HG02970 (cell line): ENCODE measurements around the gene SOCS7.
A peak's percentile ranks its signal among the peaks of the same experiment; 100 is the strongest.

ENCODE experiments used
- ATAC-seq: cut with Tn5 transposase; IDR thresholded peaks from one replicate; pipeline ENCODE4 v1.9.1; 2021; ENCODE audit warnings: mild to moderate bottlenecking, moderate library complexity, moderate number of reproducible peaks; ENCODE audit not compliant: unreplicated experiment, low FRiP score

The SOCS7 gene, protein sequence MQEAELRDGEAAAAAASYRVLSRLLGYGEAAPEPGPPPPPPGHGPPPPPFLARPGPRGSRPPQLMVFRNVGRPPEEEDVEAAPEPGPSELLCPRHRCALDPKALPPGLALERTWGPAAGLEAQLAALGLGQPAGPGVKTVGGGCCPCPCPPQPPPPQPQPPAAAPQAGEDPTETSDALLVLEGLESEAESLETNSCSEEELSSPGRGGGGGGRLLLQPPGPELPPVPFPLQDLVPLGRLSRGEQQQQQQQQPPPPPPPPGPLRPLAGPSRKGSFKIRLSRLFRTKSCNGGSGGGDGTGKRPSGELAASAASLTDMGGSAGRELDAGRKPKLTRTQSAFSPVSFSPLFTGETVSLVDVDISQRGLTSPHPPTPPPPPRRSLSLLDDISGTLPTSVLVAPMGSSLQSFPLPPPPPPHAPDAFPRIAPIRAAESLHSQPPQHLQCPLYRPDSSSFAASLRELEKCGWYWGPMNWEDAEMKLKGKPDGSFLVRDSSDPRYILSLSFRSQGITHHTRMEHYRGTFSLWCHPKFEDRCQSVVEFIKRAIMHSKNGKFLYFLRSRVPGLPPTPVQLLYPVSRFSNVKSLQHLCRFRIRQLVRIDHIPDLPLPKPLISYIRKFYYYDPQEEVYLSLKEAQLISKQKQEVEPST

DNA sequence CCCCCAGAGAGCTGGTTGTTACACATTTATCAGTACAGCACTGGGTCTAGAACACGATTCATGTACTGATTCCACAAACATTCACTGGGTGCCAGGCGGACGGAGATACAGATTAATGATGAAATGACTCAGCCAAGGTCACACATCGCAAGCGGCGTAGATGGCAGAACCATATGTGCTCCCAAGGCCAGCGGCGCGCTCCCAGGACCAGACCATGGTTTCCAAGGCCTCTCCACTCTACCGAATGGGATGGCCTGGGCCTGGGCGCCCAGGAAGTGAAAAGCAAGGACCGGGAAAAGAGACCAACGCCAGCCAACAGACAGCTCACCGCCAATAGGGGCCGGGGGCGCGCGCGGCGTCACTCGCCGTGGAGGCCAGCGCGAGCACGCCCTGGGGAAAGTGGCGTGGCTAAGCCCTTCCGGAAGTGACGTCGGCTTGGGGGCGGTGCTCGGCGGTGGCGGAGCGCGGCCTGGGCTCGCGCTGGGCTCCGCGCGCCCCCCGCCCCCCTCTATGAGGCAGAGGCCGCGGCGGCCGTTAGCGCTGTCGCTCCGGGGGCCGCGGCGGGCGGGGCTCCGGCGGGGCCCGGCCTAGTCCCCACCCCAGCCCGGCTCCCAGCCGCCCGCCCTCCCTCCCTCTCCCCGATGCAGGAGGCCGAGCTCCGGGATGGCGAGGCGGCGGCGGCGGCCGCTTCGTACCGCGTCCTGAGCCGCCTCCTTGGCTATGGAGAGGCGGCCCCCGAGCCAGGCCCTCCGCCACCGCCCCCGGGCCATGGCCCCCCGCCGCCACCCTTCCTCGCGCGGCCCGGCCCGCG, at the start of gene SOCS7:
SOCS7 (plus strand) TSS at position 433 of the 811 bp plus-strand sequence; CDS start at position 642, 209 bp downstream.
- ATAC-seq, result peak; percentile 89

DNA sequence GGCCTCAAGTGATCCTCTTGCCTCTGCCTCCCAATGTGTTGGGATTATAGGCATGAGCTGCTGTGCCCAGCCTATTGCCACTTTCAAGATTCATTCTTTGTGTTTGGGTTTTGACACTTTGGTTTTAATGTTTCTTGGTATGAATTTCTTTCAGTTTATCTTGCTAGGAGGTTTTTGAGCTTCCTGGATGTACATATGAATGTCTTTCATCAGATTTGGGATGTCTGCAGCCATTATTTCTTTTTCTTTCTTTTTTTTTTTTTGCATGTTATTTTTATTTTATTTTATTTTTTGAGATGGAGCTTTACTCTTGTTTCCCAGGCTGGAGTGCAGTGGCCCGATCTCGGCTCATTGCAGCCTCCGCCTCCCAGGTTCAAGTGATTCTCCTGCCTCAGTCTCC, 36.1 kb upstream of the SOCS7 start:
- no peak for ATAC-seq

DNA sequence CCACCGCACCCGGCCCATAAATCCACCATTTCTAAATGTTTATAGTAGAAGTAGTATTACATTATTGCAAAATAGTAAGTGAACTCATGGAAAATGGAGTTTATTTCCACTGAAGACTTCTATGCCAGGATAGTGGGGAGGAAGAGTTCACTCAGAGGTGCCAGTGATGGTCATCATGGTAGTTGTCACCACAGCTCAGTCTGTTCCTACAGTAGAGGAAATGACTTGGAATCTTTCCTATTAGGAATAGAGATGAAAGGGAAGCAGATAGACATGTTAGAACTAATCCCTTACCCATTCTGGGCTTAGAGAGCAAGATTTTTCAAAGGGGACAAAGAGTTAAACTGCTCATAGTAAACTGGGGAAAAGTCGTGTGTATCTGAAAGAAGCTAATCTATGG, 34.6 kb upstream of the SOCS7 start:
- ATAC-seq, result no peak

DNA sequence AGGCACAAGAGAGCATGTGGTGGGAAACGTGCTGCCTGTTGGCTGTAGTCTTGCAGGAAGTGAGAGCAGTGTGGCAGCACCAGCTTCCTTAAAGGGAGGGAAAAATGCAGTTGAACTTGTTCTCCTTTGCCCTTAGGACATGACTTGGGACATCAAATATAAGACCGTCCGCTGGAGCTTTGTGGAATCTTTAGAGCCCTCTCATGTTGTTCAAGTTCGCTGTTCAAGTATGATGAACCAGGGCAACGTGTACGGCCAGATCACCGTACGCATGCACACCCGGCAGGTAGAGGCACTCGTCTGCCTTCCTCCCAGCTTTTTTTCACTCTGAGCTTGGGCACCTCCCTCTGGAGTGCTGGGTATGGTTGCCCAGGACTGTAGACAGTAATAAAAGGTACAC, 31.2 kb upstream of the SOCS7 start:
- ATAC-seq, result no peak

DNA sequence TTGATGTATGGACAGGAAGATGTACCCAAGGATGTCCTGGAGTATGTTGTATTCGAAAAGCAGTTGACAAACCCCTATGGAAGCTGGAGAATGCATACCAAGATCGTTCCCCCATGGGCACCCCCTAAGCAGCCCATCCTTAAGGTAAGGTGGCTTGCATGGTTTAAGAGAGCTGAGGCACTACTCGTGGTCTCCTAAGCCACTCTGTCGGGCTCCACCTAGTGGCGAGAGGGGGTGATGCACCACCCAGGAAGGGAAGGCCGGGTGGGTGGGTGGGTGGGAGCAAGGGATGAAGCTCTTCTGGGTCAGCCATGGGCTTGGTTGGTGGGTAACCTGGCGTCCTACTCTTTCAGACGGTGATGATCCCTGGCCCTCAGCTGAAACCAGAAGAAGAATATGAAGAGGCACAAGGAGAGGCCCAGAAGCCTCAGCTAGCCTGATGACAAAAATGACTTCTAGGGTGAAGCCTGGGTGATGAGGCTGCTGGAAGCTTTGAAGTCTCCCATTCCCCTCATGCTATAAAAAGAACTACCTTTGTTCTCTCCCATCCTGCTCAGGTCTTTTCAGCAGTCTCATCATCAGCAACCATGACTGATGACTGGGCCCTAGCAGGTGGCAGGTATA, 29.4 kb upstream of the SOCS7 start:
- ATAC-seq, result no peak

DNA sequence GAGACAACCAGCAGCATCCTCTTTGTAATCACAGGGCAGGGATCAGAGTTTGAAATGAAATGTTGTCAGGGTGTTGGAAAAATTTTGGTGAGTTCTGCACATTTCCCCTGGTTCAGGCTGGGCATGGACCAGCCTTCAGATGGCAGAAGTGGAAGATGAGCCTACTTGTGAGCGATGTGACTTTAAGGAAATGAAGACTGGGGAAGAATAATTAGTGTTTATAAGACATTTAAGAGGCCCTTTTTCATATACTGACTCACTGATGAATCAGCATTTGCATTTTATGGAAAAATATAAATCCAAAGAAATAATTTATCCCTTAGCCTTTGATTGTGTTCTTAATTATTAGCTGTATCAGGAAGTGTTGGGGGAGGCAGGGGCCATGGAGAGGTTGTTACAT, 28.7 kb upstream of the SOCS7 start:
- no peak for ATAC-seq

DNA sequence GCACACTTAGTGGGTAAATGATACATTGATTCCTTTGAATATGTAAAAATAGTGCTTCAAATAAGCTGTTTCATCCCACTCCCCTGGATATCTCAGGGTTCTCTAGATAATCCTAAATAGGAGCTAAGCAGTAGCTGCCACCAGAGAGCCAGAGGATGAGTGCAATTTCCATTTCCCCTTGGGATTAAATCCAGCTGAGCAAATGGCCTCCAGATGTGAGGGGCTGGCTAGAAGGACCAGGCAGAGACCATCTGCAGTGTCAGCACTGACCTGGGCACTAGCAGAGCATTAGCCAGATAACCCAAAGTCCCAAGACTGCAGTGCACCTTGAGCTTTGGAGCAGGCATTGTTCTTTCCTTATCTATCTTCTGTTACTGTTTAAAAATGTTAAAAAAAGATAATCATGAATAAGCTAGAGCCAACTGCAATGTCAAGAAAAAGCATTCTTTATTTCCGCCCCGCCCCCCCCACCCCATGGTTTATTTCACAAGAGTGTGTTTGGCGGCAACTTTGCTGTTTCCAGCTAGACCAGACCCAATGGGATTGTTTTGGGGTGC, 27.4 kb upstream of the SOCS7 start:
- ATAC-seq, result no peak

DNA sequence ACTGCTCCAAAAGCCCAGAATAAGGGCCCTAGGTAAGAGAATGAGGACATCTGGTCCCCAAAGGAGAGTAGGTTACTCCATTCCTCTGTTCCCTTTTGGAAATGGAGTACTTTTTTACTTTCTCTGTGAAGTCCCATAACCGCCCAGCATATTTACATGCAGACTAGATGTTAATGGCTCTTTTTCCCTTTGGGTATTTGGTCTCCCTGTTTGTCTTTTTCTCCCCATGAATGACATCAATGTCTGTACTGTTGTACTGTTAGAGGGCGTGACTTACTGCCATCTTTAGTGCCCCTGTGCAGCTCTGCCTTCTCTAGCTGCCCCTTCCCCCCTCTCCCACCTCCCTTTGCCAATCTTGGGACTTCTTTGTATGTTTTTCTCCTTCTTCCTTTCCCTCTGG, 26.9 kb upstream of the SOCS7 start:
- ATAC-seq, result no peak

DNA sequence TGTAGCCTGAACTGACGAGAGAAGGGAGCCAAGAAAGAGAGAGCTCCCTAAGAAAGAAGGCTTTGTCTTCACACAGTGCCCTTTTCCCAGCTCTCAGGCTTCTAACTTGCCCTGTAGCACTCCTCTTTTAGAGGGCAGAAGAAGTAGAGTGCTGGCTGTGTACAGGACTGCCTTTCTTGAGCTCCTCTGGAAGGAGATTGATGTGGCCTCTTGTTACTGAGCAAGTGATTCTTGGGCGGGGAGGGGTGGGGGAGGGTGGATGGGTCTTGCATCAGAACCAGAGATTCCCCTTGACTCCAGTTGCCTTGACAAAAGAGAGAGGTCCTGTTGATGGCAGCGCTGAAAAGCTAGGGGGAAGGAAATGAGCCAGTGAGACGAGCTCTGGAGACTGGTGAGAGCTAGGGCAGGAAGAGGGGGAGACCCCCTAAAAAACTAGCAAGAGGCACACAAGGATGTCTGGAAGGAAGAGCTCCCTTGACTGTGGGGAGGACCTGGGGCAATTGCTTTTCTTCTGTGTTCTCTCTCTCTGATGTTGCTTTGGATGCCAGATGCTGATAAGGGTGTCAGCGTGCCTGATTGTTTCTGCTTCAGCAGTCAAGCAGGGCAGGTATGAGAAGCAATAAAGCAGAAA, 26.3 kb upstream of the SOCS7 start:
- no peak for ATAC-seq

DNA sequence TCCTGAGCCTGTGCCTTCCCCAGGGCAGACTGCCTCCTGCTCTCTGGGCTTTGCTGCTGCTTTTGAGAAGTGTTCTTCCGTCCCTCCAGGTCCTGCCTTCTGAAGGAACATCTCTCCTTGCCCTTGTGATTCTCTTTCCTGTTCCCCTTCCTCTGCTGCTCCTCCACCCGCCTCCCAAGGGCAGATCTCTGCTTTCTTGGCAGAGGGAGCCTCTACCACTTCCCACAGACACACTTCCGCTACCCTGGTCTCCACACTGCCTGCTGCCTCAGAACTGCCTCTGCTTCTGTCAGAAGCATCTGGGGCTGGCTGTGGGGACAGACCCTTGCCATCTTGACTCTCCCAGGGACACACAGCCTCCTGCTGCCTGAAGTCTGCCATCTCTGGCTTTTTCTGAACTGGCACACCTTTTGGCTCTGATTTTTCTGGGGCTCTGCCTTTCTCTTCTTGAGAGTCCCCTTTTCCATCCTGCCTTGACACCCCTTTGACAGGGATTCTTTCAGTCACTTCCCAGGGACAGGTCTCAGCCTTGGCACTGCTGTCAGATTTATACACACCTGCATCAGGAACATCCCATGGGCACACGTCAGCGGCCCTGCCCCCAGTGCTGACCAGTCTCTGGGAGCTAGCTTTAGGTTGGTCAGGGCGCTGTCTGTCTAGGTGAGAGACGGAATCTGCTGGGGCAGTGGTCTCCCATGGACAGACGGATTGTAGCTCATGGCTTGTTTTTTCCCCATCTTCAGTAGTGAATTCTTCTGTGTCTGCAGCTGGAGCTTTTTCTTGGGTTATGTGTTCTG, 24.4 kb upstream of the SOCS7 start:
- ATAC-seq, result no peak

DNA sequence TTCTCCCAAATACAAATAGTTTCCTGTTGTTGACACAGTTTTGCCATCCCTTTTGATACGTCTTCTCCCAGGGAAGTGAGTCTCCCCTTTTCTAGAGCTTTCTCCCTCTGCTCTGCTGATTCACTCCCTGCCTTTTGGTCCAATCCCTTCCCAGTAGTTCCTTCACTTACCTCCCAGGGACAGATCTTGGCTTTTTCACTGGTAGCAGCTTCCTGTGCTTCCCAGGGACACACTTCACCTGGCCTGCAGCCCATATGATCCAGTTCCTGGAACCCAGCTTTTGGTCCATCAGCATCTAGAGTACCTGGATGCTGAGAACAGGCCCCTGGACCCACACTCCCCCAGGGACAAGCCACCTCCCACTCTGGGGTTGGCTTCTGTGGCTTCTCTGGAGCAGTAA, 23.7 kb upstream of the SOCS7 start:
- no peak for ATAC-seq

DNA sequence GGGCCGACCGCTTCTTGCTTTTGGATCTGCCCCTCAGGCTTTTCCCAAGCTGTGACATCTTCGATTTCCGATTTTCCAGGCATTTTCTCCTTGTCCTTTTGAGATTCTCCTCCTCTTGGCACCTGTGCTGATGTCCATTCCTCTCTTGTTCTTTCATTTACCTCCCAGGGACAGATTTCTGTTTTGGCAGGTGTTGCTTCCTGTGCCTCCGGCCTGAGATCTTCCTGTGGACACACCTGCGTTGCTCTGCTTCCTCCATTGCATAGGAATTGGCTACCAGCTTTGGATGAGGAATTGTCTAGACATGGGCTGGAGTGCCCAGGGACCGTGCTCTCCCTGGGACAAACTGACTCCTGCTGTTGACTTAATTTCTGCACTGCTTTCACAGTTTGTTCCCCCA, 23.0 kb upstream of the SOCS7 start:
- no peak for ATAC-seq

DNA sequence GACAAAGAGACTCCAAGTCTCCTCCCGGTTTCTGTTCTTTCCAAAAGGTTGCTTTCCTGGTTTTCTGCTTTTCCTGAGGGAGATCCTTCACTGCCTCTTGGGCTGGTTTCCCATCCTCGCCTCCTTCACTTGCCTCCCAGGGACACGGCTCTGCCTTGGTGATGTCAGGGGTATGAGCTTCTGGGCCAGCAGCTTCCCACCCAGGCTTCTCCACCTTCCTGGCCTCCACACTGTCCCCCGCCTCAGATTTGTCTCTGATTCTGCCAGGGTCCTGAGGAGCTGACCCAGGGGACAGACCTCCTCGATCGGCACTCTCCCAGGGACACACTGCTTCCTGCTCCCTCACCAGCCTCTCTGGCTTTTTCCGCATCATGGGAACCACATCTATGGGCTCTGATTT, 22.4 kb upstream of the SOCS7 start:
- no peak for ATAC-seq

DNA sequence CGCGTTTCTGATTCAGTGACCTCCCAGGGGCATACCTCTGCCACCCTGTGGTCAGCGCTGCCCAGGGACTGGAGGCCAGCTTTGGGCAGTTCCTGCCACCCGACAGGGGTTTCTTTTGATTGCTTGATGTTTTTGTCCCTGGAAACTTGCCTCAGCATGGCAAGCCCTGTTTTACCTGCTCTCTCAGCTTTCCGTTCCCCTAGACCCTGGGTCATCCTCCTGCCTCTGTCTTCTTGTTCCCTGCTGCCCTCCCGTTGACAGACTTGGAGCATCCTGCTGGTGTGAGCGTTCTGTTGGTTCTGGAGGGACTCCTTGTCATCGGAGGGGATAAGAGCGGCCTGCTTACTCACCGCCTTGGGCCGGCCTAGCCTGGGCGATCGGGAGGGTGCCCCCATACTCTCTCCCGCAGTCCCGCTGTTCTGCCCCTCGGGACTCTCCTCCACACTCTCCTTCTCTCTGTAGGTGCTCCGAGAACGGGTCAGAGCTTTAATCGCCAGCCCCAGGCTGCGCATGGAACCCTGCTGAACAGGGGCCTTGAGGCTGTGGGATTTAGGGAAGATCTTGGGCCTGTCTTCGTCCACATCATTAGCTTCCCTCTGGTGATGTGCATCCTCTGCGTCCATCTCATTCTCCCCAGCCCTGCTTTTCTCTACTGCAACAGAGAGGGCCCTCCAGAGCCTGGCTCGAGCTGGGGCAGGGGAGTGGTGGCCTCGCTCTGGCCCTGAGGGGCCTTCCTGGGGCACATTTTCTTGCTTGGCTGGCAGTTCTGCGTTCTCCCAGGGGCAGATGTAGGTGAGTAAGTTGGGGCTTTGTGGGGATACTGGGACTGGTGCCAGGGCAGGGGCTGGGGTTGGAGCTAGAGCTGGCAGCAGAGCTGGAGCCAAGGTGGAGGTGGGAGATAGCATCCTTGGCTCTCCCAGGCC, 21.6 kb upstream of the SOCS7 start:
- ATAC-seq, result no peak

DNA sequence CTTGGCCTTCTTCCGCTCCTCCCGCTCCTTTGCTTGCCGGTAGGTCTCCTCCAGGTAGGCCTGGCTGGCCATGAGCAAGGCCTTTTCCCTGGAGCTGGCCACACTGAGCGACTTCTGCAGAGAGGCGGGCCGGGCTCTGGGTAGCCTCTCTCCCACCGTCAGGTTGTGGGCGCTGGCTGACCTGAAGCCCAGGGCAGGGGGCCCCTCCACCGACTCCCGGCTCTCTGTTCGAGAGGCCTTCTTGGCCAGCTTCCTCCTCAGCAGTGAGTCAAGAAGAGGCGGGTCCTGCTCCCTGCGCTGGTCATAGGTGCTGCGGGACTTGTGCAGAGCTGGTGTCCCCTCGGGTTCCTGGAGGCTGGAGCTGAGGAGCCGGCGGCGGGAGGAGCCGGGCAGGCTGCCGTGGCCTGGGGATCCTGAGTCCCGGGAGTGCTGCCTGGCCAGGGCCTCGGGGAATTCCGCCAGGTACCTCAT, 20.7 kb upstream of the SOCS7 start:
- no peak for ATAC-seq

DNA sequence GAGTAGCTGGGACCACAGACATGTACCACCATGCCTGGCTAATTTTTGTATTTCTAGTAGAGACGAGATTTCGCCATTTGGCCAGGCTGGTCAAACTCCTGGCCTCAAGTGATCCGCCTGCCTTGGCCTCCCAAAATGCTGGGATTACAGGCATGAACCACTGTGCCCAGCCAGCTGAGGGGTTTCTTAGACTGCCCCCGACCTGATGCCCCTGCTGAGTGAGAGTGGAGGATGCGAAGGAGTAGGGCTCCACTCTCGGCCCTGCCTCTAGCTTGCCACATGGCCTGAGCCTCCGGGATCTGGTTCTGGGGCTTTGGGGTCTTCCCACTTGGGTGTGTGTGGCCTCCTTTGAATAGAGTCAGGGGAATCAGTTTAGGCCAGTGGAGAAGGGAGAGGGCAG, 18.9 kb upstream of the SOCS7 start:
- ATAC-seq, result no peak

DNA sequence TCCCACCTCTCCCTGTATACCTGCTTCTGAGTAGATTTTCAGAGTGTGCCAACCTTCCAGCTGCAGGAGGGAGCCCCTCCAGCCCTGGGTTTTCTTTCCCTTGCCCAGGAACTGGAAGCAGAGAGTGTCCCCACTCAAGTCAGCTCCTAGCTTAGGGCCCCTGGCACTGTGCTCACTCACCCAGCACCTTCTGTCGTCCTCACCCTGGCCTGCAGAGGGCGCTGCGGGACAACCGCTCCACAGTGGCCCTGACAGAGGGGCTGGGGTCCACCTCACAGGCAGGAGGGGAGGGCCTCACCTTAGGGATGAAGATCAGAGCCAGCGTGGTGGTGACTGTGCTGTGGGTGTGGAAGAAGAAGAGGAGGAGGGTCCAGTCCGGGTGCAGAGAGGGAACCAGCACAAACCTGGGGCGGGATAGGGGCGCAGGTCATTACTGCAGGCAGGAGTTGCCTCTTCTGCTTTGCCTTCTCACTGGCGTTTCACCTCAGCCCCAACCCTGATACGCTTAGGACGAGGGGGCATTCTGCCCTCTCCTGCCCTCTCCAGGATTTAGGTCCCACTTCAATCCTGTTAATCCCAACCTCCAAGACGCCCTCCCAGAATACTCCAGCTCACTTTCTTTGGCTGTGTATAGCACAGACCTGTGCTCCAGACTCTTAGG, 17.9 kb upstream of the SOCS7 start:
- no peak for ATAC-seq
